Liver (tissue), 9 donors: Measurements from ENCODE around the gene GABRB1. TPM values are rescaled to one million over a fixed set of nuclear protein-coding genes. Genes with fewer than 3 reads are reported as not detected.

ENCODE experiments used
- DNase-seq: peaks from one replicate; pipeline ENCODE4 v3.0.0-alpha.2; 2017; ENCODE audit warnings: low spot score
- H3K27ac ChIP-seq, 2 donors: one replicate each; pipeline ENCODE4 v1.7.0; 2013; ENCODE audit warnings: inconsistent platforms in 2 of 2, low read length in 2 of 2, control low read depth in 1 of 2, low read depth in 1 of 2, mild to moderate bottlenecking in 1 of 2
- H3K27me3 ChIP-seq, 4 donors: one replicate each; pipeline versions ENCODE4 v1.6.1 to v1.7.0; 2013; ENCODE audit warnings: low read length in 3 of 4, inconsistent platforms in 1 of 4, mild to moderate bottlenecking in 1 of 4, moderate library complexity in 1 of 4; ENCODE audit not compliant: control insufficient read depth in 4 of 4, insufficient read depth in 4 of 4
- H3K36me3 ChIP-seq, 4 donors: one replicate each; pipeline versions ENCODE4 v1.6.1 to v1.7.0; 2013; ENCODE audit warnings: low read length in 3 of 4, mild to moderate bottlenecking in 3 of 4, low read depth in 1 of 4, moderate library complexity in 1 of 4; ENCODE audit not compliant: control insufficient read depth in 4 of 4, insufficient read depth in 3 of 4
- H3K4me1 ChIP-seq, 4 donors: one replicate each; pipeline versions ENCODE4 v1.6.1 to v1.7.0; 2013; ENCODE audit warnings: low read length in 3 of 4, mild to moderate bottlenecking in 3 of 4, moderate library complexity in 1 of 4; ENCODE audit not compliant: control insufficient read depth in 4 of 4, insufficient read depth in 4 of 4
- H3K4me3 ChIP-seq, 3 donors: one replicate each; pipeline versions ENCODE4 v1.6.1 to v1.7.0; 2013; ENCODE audit warnings: low read length in 3 of 3, control low read depth in 1 of 3, low read depth in 1 of 3, mild to moderate bottlenecking in 1 of 3
- H3K9ac ChIP-seq, 2 donors: one replicate each; pipeline ENCODE4 v1.7.0; 2013; ENCODE audit warnings: low read length in 2 of 2, mild to moderate bottlenecking in 2 of 2, moderate library complexity in 2 of 2, control low read depth in 1 of 2, low read depth in 1 of 2
- H3K9me3 ChIP-seq, 4 donors: one replicate each; pipeline versions ENCODE4 v1.6.1 to v1.7.0; 2013; ENCODE audit warnings: low read length in 3 of 4; ENCODE audit not compliant: control insufficient read depth in 4 of 4
- CTCF ChIP-seq: fragments of 150-350 bp; IDR thresholded peaks from 2 replicates; pipeline ENCODE4 v1.5.1; 2017; ENCODE audit warnings: improper control_type of control experiment, low read depth, low read length; ENCODE audit not compliant: missing input control
- EGR1 ChIP-seq, 2 donors: IDR thresholded peaks; 2 replicates each; pipeline ENCODE4 v1.6.1; 2016 to 2018; ENCODE audit warnings: antibody characterized with exemption in 2 of 2, low read depth in 2 of 2
- FOXA1 ChIP-seq: IDR thresholded peaks from 2 replicates; pipeline ENCODE4 v1.6.1; 2016; ENCODE audit warnings: antibody characterized with exemption
- FOXA2 ChIP-seq: IDR thresholded peaks from 2 replicates; pipeline ENCODE4 v1.6.1; 2016; ENCODE audit warnings: antibody characterized with exemption
- GABPA ChIP-seq, 2 donors: IDR thresholded peaks in 1 of 2; conservative IDR thresholded peaks in 1 of 2; 2 replicates each; pipeline ENCODE4 v1.6.1; 2016; ENCODE audit warnings: antibody characterized with exemption in 2 of 2, mild to moderate bottlenecking in 1 of 2, moderate library complexity in 1 of 2
- HNF4A ChIP-seq, 2 donors: conservative IDR thresholded peaks; 2 replicates each; pipeline ENCODE4 v1.6.1; 2016; ENCODE audit warnings: antibody characterized with exemption in 2 of 2, mild to moderate bottlenecking in 2 of 2
- JUND ChIP-seq, 2 donors: IDR thresholded peaks; 2 replicates each; pipeline ENCODE4 v1.6.1; 2016; ENCODE audit warnings: antibody characterized with exemption in 2 of 2
- MAX ChIP-seq: IDR thresholded peaks from 2 replicates; pipeline ENCODE4 v1.6.1; 2016; ENCODE audit warnings: antibody characterized with exemption
- NR2F2 ChIP-seq: IDR thresholded peaks from 2 replicates; pipeline ENCODE4 v1.6.1; 2016; ENCODE audit warnings: antibody characterized with exemption
- RAD21 ChIP-seq, 2 donors: IDR thresholded peaks; 2 replicates each; pipeline ENCODE4 v1.6.1; 2016; ENCODE audit warnings: antibody characterized with exemption in 2 of 2, mild to moderate bottlenecking in 2 of 2
- RXRA ChIP-seq, 2 donors: IDR thresholded peaks; 2 replicates each; pipeline ENCODE4 v1.6.1; 2017 to 2018; ENCODE audit warnings: antibody characterized with exemption in 2 of 2, mild to moderate bottlenecking in 1 of 2
- TAF1 ChIP-seq: conservative IDR thresholded peaks from 2 replicates; pipeline ENCODE4 v1.6.1; 2016; ENCODE audit warnings: antibody characterized with exemption, mild to moderate bottlenecking
- YY1 ChIP-seq: IDR thresholded peaks from 2 replicates; pipeline ENCODE4 v1.6.1; 2016; ENCODE audit warnings: antibody characterized with exemption, mild to moderate bottlenecking
- ZBTB33 ChIP-seq: IDR thresholded peaks from 2 replicates; pipeline ENCODE4 v1.6.1; 2016; ENCODE audit warnings: antibody characterized with exemption
- WGBS: extraction: QIAGEN DNeasy Blood & Tissue Kit; methylation state at CpG from one replicate; pipeline ENCODE4 v1.1.7; 2013; 5-methylcytosine and 5-hydroxymethylcytosine counted together
- polyA plus RNA-seq, 2 donors: library from polyadenylated mRNA; stranded (reverse) in 1 of 2; unstranded in 1 of 2; fragments of 200-250 nt in 1 of 2; fragments of >200 nt in 1 of 2; fragmentation: Nextera tagmentation in 1 of 2; extraction: Ambion mirVana in 1 of 2; gene quantifications; one replicate each; pipeline versions ENCODE4 v1.2.1 to v1.2.3, GENCODE V29; 2013 to 2015
- total RNA-seq, 2 donors: library from RNA; depleted of rRNA; stranded (reverse); fragments of >200 nt; gene quantifications; one replicate each; pipeline ENCODE4 v1.2.3, GENCODE V29; 2014
- donor health status: healthy.
- donor health status: healthy.
- donor health status: healthy.
- donor health status: healthy.
- donor health status: healthy.

The GABRB1 gene
- total and polyA plus RNA-seq, 4 donors, result 0.17 to 1.3 TPM; not detected in 2

GRCh38 chr4:47415719-47416118, 384.4 kb downstream of the GABRB1 start:
- Histone ChIP-seq H3K4me3 (no peak overlapping the region), H3K27me3 (no peaks in the 10 kb centered on the region), H3K27ac (no peak overlapping the region), H3K9me3 (no peaks in the 10 kb centered on the region), H3K4me1 (no peaks in the 10 kb centered on the region), H3K9ac (no peak overlapping the region), H3K36me3 (no peaks in the 10 kb centered on the region)
- DNase-seq, result no peak
- TF ChIP-seq RAD21 (IDR thresholded peaks at IDR 0.05) (no peak), GABPA (IDR thresholded peaks at IDR 0.05 in 1 of 2, conservative IDR thresholded peaks at IDR 0.05 in 1 of 2) (no peak), ZBTB33 (no peak), MAX (no peak), FOXA2 (no peak), CTCF (no peak), EGR1 (IDR thresholded peaks at IDR 0.05; ENCODE audit: low read depth in 2 of 2) (no peak), JUND (IDR thresholded peaks at IDR 0.05) (no peak), YY1 (no peak), TAF1 (no peak), FOXA1 (no peak), RXRA (IDR thresholded peaks at IDR 0.05) (no peak), HNF4A (conservative IDR thresholded peaks at IDR 0.05) (no peak), NR2F2 (no peak)

- H3K4me3 ChIP-seq, result no peak overlapping the region
- TF ChIP-seq HNF4A (conservative IDR thresholded peaks at IDR 0.05) (peak in 1 of 2 donors; percentile 36), CTCF (no peak)
- 30% methylated on average over 2 of the region's 2 CpGs for WGBS
- no peak for DNase-seq
- H3K9me3 ChIP-seq, result no peaks in the 10 kb centered on the region
- H3K9ac ChIP-seq, result no peak overlapping the region
- H3K27me3 ChIP-seq, result peaks cover 0 to 3% (median 0%) of the 10 kb centered on the region in 4 donors
- no peaks in the 10 kb centered on the region for H3K4me1 ChIP-seq
- no peaks in the 10 kb centered on the region for H3K36me3 ChIP-seq
- H3K27ac ChIP-seq, result no peak overlapping the region
These were observed 386.8 kb downstream of the GABRB1 start for GRCh38 chr4:47418147-47418546.
